Measurements from ENCODE around the gene PELI1. TPM values are rescaled to one million over a fixed set of nuclear protein-coding genes. Genes with fewer than 3 reads are reported as not detected.

PELI1 gene
- total RNA-seq, 1 donor from 2014 or later, result 9.0 TPM

- DNase-seq (ENCODE audit: low spot score), result no peak
- intact Hi-C loops (cut with DNase I), result loop anchor here (10.0 kb wide), 2 partner anchors 510 to 820 kb away; no protein-coding TSS in a partner anchor
Observed at GRCh38 chr2:64054161-64054915, 89.9 kb downstream of the PELI1 start.

GRCh38 chr2:64052463-64053241 lies 91.6 kb downstream of the PELI1 start:
- intact Hi-C loops (cut with DNase I), result loop anchor here (1.0 to 10.0 kb wide), 3 partner anchors 89 to 822 kb away; no protein-coding TSS in a partner anchor
- DNase-seq (ENCODE audit: low spot score), result no peak

- DNase-seq (ENCODE audit: low spot score), result no peak
- intact Hi-C loops (cut with DNase I), result loop anchor here (1.0 to 10.0 kb wide), 5 partner anchors 263 to 825 kb away; no protein-coding TSS in a partner anchor
Observed at GRCh38 chr2:64049633-64050220, 94.5 kb downstream of the PELI1 start.

DNA sequence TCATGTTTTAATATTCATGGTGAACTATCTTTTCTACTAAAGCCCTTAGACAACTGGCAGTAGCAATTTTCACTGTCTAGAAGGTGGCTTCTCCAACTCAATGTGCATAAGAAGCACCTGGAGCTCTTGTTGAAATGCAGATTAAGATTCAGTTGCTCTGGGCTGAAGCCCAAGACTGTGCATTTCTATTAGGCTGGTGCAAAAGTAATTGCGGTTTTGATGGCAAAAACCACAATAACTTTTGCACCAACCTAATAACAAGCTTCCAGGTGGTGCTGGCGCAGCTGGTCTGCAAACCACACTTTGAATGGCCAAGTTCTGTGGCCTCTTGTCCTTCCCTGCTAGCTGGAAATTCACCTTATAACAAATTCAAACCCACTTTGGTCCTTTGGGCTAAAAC lies 98.3 kb downstream of the PELI1 start:
- no peak for DNase-seq (ENCODE audit: low spot score)
- intact Hi-C loops (cut with DNase I), result loop anchor here (5.0 kb wide), 1 partner anchor 441 kb away; no protein-coding TSS in a partner anchor

Other genes with a start within 250 kb of the PELI1 start
- gene VPS54, start 125.0 kb downstream of the PELI1 start, total RNA-seq, result 12.7 TPM